Glutamatergic neuron (in vitro differentiated cells): ENCODE results near the gene RAET1E. TPM values are rescaled to one million over a fixed set of nuclear protein-coding genes. Genes with fewer than 3 reads are reported as not detected.
"Not testable (repeated sequence)": the region's sequence is repeated elsewhere in the genome, so short reads cannot be mapped to it uniquely, and the experiment has no call there.

Experiments
- DNase-seq: peaks from one replicate; pipeline ENCODE4 v3.0.0; 2022
- H3K27ac Mint-ChIP-seq: one replicate; pipeline ENCODE4 v1.8.0; 2020; ENCODE audit warnings: mild to moderate bottlenecking, mixed read lengths, inconsistent platforms; ENCODE audit not compliant: unreplicated experiment
- H3K27me3 Mint-ChIP-seq: one replicate; pipeline ENCODE4 v1.8.0; 2020; ENCODE audit warnings: mild to moderate bottlenecking, moderate library complexity, mixed read lengths, inconsistent platforms; ENCODE audit not compliant: unreplicated experiment
- H3K36me3 Mint-ChIP-seq: one replicate; pipeline ENCODE4 v1.8.0; 2020; ENCODE audit warnings: mild to moderate bottlenecking, mixed read lengths, inconsistent platforms; ENCODE audit not compliant: unreplicated experiment
- H3K4me1 Mint-ChIP-seq: one replicate; pipeline ENCODE4 v1.8.0; 2020; ENCODE audit warnings: mild to moderate bottlenecking, low read depth, mixed read lengths, inconsistent platforms; ENCODE audit not compliant: unreplicated experiment
- H3K4me3 Mint-ChIP-seq: one replicate; pipeline ENCODE4 v1.8.0; 2020; ENCODE audit warnings: mild to moderate bottlenecking, mixed read lengths, inconsistent platforms; ENCODE audit not compliant: unreplicated experiment
- H3K9me3 Mint-ChIP-seq: one replicate; pipeline ENCODE4 v1.8.0; 2020; ENCODE audit warnings: mild to moderate bottlenecking, moderate library complexity, mixed read lengths, inconsistent platforms; ENCODE audit not compliant: unreplicated experiment
- CTCF ChIP-seq: fragments of 200-600 bp; sonication (generic); IDR thresholded peaks from one replicate; pipeline ENCODE4 v1.5.0; 2021; ENCODE audit not compliant: partially characterized antibody, unreplicated experiment
- long read RNA-seq: library from polyadenylated mRNA; unstranded; transcript quantifications from one replicate; pipeline ENCODE4 v2.0.0, GENCODE V29; 2020; ENCODE audit not compliant: unreplicated experiment
- total RNA-seq: library from RNA; stranded (reverse); fragmentation: NEBNext Ultra II Directional; extraction: Animal tissue kit (Norgen Biotek cat#: 25700); gene quantifications from one replicate; pipeline ENCODE4 v1.2.1, GENCODE V29; 2021; ENCODE audit not compliant: unreplicated experiment

RAET1E gene, protein sequence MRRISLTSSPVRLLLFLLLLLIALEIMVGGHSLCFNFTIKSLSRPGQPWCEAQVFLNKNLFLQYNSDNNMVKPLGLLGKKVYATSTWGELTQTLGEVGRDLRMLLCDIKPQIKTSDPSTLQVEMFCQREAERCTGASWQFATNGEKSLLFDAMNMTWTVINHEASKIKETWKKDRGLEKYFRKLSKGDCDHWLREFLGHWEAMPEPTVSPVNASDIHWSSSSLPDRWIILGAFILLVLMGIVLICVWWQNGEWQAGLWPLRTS
- total RNA-seq, result not detected
- long read RNA-seq, result 0 reads

DNA sequence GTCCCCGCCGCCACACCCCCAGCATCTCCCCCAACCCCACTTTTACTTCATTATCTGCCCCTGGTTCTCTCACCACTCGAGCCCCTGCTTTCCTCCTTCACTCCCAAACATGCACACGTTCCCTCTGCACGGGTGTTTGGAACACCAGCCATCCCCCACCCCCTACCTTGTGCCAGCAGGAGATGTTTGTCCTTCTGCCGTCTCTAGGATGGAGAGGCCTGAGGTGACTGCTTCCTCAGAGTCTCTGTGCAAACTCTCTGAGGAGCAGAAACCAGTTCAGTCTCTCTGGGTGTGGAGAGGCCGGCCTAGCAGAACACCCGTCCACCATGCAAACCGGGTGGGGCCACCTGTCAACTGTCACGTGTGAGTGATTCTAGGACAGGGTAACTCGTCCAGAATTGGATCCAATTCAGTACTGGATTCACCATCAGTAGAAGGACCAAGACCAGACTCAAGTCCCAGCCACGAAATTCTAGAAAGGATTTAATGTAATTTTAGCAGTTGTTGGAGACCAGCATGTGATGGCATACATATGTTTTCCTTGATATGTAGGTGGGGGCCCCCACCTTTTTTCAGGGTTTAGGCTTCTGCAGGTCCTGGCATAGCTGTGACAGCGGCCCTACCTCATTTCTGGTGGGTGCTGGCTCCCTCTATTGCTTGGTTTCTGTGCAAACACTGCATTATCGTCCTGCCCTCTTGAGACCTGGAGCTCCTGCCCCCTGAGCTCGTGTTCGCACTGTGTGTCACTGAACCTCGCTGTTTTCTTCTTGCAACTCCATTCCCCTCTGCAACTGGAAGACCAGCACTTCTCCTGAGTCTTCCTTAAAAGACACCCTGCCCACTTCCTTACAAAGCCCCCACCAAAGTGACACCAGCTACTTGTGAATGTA is at the start of gene RAET1E:
TSS of gene RAET1E (minus strand) at position 259 of the 890 bp plus-strand sequence. CDS start 7,212 bp downstream, outside the sequence.
- no peaks in the 10 kb centered on the region for H3K4me1 Mint-ChIP-seq
- H3K36me3 Mint-ChIP-seq, result no peaks in the 10 kb centered on the region
- H3K9me3 Mint-ChIP-seq, result peaks cover 5% of the 10 kb centered on the region
- no peak for TF ChIP-seq CTCF
- H3K27ac Mint-ChIP-seq, result no peak within 1 kb of the TSS
- H3K4me3 Mint-ChIP-seq, result no peak within 1 kb of the TSS
- no peak for DNase-seq
- H3K27me3 Mint-ChIP-seq, result peaks cover 2% of the 10 kb centered on the region

DNA sequence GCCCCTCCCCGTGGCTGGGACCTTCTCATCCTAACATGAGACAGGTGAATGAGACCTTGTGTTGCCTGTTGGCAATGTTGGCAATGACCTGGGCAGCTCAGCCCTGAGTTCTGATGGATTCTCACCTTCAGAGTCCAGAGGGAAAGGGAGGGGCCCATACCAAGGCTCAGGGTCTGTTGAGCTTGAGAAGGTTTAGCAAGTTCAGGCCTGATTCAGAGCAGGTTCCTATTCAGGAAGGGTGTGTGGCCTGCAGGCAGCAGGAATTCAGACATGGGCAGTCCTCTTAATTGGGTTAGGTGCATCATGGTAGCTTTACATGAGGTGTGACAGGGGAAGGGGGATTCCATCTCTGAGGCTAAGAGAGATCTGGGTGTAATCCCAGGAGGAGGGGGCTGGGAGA is 49.6 kb upstream of the RAET1E start:
- peaks cover 23% of the 10 kb centered on the region for H3K27me3 Mint-ChIP-seq
- not testable (repeated sequence) for DNase-seq, H3K9me3 Mint-ChIP-seq, H3K36me3 Mint-ChIP-seq, H3K4me3 Mint-ChIP-seq, H3K27ac Mint-ChIP-seq, H3K4me1 Mint-ChIP-seq

- DNase-seq, H3K9me3 Mint-ChIP-seq, H3K27ac Mint-ChIP-seq, H3K4me1 Mint-ChIP-seq, H3K36me3 Mint-ChIP-seq, H3K4me3 Mint-ChIP-seq: not testable (repeated sequence)
- peaks cover 25% of the 10 kb centered on the region for H3K27me3 Mint-ChIP-seq
These were observed 48.7 kb upstream of the RAET1E start for GRCh38 chr6:149946631-149947030.

GRCh38 chr6:149945276-149945675 is 47.4 kb upstream of the RAET1E start:
- H3K4me1 Mint-ChIP-seq, H3K36me3 Mint-ChIP-seq, H3K9me3 Mint-ChIP-seq, H3K27ac Mint-ChIP-seq, H3K4me3 Mint-ChIP-seq, DNase-seq: not testable (repeated sequence)
- peaks cover 25% of the 10 kb centered on the region for H3K27me3 Mint-ChIP-seq

DNA sequence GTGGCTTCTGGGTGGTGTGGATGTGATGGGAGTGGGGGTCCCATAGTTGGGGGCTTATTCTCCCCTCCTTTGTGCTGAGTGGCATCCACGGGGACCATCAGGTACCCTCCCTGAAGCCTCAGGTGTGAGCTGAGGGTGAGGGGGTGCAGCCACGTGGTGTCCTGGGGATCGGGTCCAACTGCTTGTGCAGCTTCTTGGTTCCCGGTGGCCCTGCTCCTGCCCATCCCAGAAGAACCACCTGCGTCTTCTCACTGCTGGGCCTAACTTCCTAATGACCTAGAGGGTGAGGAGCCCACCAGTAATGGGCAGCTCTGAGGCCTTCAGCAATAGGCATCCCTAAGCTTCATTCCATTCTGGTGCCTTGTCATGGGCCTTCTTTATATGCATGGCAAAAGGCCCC is 45.4 kb upstream of the RAET1E start:
- H3K27me3 Mint-ChIP-seq, result peaks cover 29% of the 10 kb centered on the region
- not testable (repeated sequence) for H3K27ac Mint-ChIP-seq, H3K9me3 Mint-ChIP-seq, H3K4me3 Mint-ChIP-seq, H3K36me3 Mint-ChIP-seq, DNase-seq, H3K4me1 Mint-ChIP-seq

DNA sequence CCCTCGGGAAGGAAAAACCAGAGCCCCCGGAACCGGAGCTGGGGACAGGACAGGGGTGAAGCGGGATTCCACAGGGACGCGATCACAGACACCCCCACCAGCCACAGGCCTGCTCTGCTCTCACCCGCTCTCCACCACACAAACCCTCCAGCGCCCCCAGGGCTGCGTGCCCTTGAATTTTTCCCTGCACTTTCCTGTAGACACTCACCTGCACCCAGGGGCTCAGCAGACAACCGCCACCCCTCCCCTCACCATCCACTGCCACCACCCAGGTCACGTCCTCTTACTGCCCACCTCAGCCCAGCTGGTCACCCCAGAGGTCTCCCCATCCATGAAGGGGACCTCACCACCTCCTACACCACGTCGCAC is 44.5 kb upstream of the RAET1E start:
- Mint-ChIP-seq H3K27ac (no peak overlapping the region), H3K4me1 (peaks cover 3% of the 10 kb centered on the region), H3K27me3 (peaks cover 30% of the 10 kb centered on the region), H3K36me3 (no peaks in the 10 kb centered on the region), H3K4me3 (peak overlapping the region; percentile 93), H3K9me3 (no peaks in the 10 kb centered on the region)
- no peak for TF ChIP-seq CTCF
- peak; percentile 39 for DNase-seq
